HEK293 (cell line): ENCODE data around the gene SERPINA7.

ENCODE experiments used
- TF ChIP-seq, protein P1 (sequence below): fragments of 450-650 bp; formaldehyde crosslinking; IDR thresholded peaks from 2 replicates; pipeline ENCODE4 v1.5.1; 2016; ENCODE audit warnings: missing biosample characterization, missing genetic modification characterization
- TF ChIP-seq, protein P2 (sequence below): fragments of 450-650 bp; formaldehyde crosslinking; IDR thresholded peaks from 2 replicates; pipeline ENCODE4 v1.5.1; 2016; ENCODE audit warnings: missing biosample characterization, missing genetic modification characterization

DNA sequence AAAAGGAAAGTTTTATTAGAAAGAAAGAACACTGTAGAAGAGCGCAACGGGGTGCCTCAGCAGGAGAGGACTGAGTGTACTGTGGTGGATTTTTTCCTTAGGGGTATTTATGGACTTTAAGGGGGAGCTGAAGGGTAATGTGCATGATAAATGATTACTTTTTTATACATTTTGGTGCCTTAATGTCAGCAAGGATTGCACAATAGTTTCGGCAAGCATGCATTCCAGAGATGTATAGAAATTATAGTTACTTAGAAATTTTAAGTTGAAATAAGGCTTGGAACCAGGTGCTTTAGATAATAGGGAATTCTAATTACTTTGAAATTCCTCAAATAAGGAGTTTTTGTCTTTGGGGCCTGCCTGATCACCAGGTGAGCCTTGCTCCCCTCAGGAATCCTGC, 30.5 kb upstream of the SERPINA7 start:
- TF ChIP-seq, protein P1, sequence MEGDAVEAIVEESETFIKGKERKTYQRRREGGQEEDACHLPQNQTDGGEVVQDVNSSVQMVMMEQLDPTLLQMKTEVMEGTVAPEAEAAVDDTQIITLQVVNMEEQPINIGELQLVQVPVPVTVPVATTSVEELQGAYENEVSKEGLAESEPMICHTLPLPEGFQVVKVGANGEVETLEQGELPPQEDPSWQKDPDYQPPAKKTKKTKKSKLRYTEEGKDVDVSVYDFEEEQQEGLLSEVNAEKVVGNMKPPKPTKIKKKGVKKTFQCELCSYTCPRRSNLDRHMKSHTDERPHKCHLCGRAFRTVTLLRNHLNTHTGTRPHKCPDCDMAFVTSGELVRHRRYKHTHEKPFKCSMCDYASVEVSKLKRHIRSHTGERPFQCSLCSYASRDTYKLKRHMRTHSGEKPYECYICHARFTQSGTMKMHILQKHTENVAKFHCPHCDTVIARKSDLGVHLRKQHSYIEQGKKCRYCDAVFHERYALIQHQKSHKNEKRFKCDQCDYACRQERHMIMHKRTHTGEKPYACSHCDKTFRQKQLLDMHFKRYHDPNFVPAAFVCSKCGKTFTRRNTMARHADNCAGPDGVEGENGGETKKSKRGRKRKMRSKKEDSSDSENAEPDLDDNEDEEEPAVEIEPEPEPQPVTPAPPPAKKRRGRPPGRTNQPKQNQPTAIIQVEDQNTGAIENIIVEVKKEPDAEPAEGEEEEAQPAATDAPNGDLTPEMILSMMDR (tag by site-specific recombination): no peak
- TF ChIP-seq, protein P2, sequence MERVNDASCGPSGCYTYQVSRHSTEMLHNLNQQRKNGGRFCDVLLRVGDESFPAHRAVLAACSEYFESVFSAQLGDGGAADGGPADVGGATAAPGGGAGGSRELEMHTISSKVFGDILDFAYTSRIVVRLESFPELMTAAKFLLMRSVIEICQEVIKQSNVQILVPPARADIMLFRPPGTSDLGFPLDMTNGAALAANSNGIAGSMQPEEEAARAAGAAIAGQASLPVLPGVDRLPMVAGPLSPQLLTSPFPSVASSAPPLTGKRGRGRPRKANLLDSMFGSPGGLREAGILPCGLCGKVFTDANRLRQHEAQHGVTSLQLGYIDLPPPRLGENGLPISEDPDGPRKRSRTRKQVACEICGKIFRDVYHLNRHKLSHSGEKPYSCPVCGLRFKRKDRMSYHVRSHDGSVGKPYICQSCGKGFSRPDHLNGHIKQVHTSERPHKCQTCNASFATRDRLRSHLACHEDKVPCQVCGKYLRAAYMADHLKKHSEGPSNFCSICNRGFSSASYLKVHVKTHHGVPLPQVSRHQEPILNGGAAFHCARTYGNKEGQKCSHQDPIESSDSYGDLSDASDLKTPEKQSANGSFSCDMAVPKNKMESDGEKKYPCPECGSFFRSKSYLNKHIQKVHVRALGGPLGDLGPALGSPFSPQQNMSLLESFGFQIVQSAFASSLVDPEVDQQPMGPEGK (tag by site-specific recombination): no peak
